PC-9 (cell line): Measurements from ENCODE around the gene TIMP3.

Experiments
- CTCF ChIP-seq: fragments of 200-600 bp; sonication (generic); conservative IDR thresholded peaks from 2 replicates; pipeline ENCODE4 v1.6.1; 2017; ENCODE audit warnings: mixed run types, antibody characterized with exemption, mild to moderate bottlenecking, moderate library complexity
- EZH2 ChIP-seq: fragments of 200-600 bp; sonication (generic); IDR thresholded peaks from 2 replicates; pipeline ENCODE4 v1.8.0; 2017; ENCODE audit warnings: antibody characterized with exemption, low read depth

- TF ChIP-seq CTCF (no peak), EZH2 (no peak)
Measured at GRCh38 chr22:32910429-32910772, 108.9 kb downstream of the TIMP3 start.
